HG02798 (cell line): ENCODE results near the gene PRKG2.

Experiments used
- ATAC-seq: cut with Tn5 transposase; IDR thresholded peaks from one replicate; pipeline ENCODE4 v1.9.1; 2021; ENCODE audit warnings: mild to moderate bottlenecking; ENCODE audit not compliant: unreplicated experiment, poor library complexity

The PRKG2 gene

GRCh38 chr4:81220271-81220670, 5.2 kb upstream of the PRKG2 start:
- no peak for ATAC-seq

DNA sequence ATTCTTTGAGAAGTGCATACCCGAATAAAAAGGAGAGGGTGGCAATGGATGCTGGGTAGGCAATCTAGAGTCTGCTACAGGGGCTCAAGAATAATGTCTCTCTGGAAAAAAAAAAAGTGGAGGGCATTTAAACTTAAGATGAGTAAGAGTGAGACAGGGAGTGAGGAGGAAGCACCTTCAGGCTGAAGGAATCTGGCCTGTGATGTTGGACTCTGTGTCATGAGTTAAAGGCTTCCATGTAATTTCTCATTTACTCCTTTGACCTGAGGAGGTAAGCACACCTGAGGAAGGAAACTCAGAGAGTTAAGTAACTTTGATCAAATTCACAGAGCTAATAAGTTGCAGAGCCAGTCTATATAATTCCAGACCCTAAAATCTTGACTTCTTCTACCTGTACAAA, 3.2 kb upstream of the PRKG2 start:
- ATAC-seq, result no peak

- no peak for ATAC-seq
Observed at GRCh38 chr4:81217779-81218178, 2.8 kb upstream of the PRKG2 start.

GRCh38 chr4:81215931-81216330, 909 bp upstream of the PRKG2 start:
- ATAC-seq, result no peak

GRCh38 chr4:81214144-81214880, 710 bp downstream of the PRKG2 start:
- no peak for ATAC-seq

DNA sequence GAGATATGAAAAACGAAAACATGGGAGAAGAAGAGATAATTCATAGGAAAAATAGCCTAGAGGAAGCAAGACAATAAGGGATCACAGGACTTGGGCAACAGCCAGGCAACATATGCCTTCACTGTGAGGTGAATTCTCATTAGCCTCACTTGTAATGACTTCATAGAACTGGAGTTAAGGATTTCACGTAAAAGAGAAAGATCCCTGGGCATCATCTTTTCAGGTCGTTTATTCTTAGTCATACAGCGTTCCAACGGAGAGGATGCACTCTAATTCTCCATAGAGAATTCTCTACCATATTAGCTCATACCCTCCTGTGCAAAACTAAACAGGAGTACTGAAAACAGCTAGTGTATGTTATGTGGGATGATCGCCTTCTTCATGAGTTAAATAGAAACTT, 1.4 kb downstream of the PRKG2 start:
- no peak for ATAC-seq

DNA sequence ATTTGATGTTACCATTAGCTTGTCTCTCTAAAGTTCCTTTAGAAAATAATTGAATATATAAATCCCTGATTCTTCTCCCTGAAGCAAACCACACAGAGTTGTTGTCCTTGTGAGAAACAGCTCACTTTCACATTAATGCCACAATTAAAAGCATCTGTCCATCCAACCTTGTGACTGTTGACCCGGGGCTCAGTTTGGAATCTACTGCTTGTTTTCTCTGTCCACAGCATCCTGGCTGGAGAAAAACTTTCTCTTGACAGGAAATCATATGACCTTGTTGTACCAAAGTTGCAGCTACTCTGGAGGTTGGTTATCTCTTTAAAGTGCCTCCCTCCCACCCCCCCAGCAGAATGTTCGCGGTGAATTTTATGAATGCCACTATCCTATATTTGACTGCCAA, 3.1 kb downstream of the PRKG2 start:
- no peak for ATAC-seq

DNA sequence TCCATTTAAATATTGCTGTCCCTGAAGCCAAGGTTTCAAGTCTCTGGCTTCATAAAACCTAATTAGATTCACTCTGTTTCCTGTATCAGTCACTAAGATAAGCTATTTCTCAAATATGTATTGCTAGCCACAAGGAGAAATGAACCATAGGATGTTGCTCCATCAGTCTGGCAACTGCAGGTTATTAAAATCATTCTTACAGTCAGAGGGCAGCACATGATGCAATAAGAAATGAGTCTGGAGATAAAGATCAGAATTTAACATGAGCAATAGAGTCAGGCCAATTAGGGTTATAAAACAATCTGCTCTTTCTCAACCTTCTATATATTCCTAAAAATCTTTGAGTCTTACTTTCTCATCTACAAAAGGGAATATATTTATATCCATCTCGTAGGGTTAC, 7.2 kb downstream of the PRKG2 start:
- no peak for ATAC-seq

- ATAC-seq, result no peak
Observed at GRCh38 chr4:81205302-81205701, 9.7 kb downstream of the PRKG2 start.

GRCh38 chr4:81204571-81204970, 10.5 kb downstream of the PRKG2 start:
- ATAC-seq, result no peak

DNA sequence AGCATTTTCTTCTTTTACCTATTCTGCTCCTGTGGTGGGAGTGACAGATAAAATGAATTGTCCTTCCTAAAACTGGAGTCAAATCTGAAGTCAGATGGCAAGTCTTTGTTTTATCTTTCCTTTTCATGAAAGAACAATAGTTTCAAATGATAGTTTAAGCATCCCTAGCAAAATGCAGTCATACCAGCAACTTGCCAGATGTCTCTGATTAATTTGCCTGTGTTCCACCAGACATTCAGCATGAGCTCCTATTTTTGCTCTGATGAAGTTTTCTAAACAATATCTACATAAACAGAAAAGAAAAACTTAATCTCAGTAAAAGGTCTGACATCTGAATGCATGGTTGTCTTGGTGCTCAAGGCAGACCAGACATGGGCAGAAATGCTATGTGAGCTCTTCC, 15.2 kb downstream of the PRKG2 start:
- no peak for ATAC-seq

DNA sequence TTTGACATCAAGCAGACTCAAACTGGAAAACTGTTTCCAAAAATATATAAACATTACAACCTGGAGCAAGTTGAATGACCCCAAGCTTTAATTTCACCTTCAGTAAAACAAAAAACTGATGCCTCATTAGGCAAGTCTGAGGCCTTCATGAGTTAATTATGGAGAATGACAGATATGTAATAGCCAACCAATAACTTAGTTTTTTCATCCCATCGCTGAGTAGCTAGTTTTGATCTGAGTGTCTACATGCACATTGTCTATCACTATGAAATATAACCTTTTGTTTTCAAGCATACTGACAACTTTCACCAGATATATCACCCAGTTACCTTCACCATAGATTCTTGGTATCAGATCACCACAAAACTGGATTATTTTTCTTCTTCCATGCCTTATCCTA, 16.4 kb downstream of the PRKG2 start:
- no peak for ATAC-seq

DNA sequence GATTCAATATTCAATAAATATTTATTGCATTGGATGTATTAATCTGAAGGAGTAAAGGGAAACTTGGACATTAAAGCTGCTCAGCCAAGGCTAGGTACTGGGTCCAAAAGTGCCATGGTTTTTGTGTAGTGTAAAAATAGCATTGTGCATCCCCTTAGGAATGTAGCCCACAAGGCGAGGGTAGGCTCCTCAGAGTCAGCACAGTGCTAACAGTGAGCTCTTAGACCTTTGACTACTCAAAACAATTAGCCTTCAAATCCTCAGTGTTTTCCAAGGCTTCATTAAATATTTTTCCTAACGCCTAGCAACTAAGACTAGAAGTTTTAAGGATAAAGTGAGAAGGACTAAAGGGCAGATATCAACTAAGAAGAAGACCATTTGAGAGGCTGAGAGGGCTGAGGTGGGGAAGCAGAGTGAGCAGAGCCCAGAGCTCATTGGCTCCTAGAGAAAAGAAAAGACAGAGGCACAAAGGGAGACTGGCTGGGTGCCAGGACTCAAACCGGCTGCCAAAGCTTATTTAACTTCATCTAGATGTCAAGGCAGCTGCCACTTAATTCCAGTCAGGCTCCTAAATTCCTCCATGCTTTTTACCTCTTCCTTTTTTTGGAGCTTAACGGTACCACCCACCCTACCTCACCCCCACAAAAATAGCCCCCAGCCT, 17.0 kb downstream of the PRKG2 start:
- ATAC-seq, result no peak

DNA sequence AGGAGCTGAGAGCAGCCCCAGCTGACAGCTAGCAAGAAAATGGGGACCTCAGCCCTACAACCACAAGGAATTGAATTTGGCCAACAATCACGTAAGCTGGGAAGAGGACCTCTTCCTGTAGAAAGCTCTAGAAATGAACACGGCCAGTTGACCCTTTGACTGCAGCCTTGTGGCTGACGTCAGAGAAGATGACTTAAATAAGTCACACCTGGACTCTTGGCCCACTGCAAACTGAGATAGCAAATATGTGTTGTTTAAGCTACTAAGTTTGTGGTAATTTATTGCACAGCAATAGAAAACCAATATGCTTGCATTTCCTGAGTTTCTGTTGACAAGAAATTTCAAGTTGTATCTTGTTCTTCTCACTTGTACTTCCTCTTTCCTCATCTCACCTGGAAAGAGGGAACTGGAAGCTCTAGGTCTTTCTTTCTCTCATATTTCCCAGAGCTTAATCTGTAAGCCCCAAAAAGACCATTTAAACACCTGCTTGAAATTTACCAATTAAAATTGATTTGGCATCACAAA, 18.8 kb downstream of the PRKG2 start:
- ATAC-seq, result no peak

- ATAC-seq, result no peak
Observed at GRCh38 chr4:81195475-81195874, 19.5 kb downstream of the PRKG2 start.

GRCh38 chr4:81194286-81194685, 20.7 kb downstream of the PRKG2 start:
- ATAC-seq, result no peak

DNA sequence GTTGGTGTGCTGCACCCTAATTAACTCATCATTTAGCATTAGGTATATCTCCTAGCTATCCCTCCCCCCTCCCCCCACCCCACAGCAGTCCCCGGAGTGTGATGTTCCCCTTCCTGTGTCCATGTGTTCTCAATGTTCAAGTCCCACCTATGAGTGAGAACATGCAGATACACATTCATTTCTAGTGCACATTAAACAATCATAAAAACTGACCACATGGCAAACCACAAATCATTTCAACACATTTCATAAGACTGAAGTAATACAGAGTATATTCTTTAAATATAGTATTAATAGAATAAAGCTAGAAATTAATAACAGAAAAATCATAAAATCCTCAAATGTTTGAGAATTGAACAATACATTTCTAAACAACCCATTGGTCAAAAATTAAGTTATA, 34.1 kb downstream of the PRKG2 start:
- ATAC-seq, result no peak

DNA sequence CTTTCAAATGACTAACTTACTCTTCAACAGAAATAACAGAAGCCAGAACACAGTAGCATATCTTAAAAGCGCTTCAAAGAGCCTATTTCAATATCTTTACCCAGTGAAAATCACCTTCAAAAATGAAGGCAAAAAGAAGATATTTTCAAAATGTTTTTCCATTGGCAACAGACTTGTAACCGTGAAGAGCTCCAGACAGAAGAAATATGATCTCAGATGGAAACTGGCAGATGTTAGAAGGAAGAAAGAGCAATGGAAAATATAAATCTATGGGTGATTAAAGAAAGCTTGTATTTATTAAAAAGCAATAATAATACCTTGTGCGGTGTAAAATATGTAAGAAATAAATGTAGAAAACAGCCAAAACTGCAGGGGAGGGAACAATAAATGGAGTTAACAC, 35.7 kb downstream of the PRKG2 start:
- ATAC-seq, result no peak

- no peak for ATAC-seq
Observed at GRCh38 chr4:81173213-81173612, 41.8 kb downstream of the PRKG2 start.

GRCh38 chr4:81166458-81167160, 48.4 kb downstream of the PRKG2 start:
- ATAC-seq, result no peak

GRCh38 chr4:81165861-81166430, 49.1 kb downstream of the PRKG2 start:
- no peak for ATAC-seq
